Measurements from ENCODE around the gene TMEM72. TPM values are rescaled to one million over a fixed set of nuclear protein-coding genes. Genes with fewer than 3 reads are reported as not detected.

Gene TMEM72
- total RNA-seq, 1 donor from 2014 or later = not detected

DNA sequence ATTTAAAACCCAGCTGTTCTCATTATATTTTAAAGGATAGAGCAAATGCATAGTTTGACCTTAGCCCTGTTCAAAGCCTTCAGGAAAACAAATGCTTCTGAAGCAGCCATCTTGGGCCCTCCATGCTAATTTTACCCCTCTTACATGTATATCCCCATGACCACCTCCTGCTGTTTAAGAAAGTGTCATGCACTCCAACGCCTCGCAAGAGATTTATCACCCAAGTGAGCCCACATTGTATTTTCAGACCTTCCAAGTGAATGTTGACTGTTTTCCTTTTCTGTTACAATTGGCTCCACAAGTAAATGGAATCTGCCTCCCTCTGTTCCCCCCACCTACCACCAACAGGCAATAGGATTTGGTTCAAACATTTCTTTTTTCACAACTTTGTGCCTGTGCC, 5.3 kb downstream of the TMEM72 start:
- intact Hi-C loops (cut with micrococcal nuclease) = no loop called here

DNA sequence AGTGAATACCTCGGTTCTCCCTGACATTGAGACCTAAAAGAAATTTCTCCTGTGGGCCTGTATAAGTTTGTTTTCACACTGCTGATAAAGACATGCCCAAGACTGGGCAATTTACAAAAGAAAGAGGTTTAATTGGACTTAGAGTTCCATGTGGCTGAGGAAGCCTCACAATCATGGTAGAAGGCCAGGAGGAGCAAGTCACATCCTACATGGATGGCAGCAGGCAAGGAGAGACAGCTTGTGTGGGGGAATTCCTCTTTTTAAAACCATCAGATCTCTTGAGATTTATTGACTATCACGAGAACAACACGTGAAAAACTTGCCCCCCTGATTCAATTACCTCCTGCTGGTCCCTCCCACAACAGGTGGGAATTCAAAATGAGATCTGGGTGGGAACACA, 6.7 kb downstream of the TMEM72 start:
- intact Hi-C loops (cut with micrococcal nuclease) = no loop called here

DNA sequence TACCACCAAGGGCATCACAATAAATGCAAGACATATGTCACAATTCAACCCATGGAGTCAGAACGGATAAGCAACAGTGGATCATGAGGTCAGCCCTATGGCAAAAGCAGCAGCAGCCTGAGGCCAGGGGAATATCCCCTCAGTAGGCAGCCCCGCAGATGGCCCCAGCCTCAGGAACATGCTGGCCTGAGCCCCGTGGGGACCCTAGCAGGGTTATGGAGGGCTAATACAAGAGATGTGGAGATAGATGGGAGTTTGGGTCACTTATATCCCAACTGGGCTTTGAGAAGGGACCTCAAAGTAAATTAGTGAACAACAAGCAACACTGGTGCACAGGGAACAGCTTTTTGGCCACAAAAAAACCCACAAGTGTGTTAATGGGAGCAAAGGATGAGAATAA, 9.1 kb downstream of the TMEM72 start:
- intact Hi-C loops (cut with micrococcal nuclease) = no loop called here

GRCh38 chr10:44921061-44921460, 9.9 kb downstream of the TMEM72 start:
- intact Hi-C loops (cut with micrococcal nuclease) = no loop called here

DNA sequence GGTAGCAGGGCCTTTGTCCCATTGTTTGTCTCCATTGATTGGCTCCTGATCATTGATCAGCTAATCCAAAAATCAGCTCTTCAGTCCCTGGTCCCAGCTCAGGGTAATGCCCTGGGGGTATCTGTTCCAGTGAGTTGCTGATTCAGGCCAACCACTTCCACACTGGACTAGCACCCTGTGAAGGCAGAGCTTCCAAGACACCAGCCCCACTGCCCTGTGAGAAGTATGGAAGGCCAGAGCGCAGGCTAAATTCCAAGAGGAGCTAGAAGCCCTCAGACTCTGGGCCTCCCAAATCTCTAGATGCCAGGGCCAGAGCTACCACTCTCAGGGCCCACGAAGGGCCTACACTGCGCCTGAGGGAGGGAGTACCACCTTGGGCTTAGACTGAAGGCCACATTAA, 10.4 kb downstream of the TMEM72 start:
- intact Hi-C loops (cut with micrococcal nuclease) = no loop called here

DNA sequence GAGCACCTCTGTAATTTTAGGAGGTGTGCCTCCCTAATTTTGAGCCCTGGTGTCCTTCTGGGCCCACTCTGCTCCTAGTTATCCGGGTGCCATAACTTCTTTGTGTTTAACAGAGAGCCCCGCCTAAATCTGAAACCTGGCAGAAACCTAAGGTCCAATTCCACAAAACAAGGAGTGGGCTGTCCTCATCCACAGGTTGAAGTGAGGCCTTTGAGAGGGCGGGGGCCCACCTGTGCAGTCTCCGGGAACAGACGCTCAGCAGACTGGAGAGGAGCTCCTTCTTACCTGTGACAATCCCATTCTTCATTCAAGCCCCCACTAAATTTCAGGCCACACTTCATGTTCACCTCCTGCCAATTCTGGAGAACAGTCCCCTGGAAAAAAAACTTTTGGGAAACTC, 10.9 kb downstream of the TMEM72 start:
- intact Hi-C loops (cut with micrococcal nuclease) = no loop called here

DNA sequence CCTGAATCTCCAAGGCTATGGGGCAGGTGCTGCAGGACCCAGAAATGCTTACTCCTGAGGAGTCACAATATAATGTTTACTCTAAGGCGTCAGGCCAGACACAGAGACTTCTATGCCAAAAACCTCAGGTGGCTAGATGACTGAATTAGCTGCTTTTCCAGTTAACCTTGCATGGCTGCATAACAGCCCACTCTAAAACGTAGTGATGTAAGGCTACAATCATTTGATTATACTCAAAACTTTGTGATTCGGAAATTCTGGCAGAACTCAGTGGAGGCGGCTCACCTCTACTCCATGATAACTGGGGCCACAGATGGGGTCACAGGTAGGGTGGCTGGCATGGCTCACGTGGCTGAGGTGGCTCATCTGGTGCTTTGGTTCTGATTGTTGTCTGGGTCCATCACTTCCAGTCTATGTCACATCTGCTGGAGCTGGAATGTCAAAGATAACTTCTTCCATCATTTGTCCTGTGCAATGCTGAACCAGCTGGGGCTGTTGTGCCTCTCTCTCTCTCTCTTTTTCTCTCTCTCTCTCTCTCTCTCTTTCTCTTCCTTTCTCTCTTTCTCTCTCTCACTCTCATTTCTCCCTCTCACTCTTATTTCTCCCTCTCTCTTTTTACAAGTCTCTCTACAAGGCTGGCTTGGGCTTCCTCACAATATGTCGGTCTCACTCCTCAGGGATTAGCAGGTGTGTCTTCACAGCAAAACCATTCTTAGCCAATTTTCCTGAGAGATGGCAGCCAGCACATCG, 11.8 kb downstream of the TMEM72 start:
- intact Hi-C loops (cut with micrococcal nuclease) = no loop called here

DNA sequence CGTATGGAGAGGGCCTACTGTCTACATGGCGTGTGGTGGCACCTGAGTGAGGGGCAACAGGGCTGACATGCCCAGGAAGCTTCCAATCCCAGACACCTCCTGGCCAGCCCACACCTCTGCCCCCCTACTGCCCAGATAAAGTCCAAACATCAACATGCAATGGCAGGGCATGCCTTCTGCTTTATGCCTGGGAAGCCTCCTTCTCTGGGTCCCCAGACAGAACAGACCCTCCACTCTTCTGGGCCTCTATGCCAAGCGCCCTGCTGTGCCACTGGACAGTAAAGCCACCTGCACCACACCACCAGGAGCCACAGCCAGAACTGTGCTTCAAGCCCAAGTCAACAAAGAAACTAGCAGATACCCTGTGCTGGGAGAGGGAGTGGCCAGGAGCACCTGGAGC, 12.5 kb downstream of the TMEM72 start:
- intact Hi-C loops (cut with micrococcal nuclease) = no loop called here

DNA sequence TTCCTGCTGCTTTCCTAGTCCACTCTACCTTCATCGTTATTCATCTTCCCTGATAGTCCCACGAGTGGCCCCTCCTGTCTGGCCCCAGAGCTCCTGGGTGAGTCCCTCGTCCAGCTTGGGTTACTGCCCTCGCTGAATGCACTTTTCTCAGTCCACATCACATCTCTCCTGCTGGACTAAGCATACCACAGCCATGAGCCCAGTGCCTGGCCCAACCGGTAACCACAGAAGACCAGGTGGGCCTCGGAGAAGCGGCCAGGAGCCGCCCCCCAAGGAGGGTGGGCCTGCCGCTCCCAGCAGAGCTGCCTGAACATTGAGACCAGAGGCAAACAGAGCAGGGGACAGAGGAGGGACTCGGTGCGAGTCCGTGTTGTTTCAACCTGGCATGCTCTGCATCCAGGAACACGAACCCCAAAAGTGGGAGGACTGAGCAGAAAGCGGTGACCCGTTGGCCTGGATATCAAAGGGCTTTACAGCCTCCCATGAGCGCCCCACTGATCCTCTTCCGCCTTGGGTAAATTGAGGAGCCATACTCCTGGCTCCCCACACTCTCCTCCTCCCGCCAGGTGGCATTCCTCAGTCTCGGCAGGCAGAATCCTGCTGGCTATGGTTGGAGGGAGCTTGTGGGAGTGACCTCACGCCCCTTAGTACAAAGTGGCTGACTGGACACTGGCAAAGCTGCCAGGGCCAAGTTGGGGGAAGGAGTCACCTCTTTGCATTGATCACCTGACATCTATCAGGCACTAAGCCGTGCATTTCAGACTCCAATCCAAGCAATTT, 13.3 kb downstream of the TMEM72 start:
- intact Hi-C loops (cut with micrococcal nuclease) = no loop called here

DNA sequence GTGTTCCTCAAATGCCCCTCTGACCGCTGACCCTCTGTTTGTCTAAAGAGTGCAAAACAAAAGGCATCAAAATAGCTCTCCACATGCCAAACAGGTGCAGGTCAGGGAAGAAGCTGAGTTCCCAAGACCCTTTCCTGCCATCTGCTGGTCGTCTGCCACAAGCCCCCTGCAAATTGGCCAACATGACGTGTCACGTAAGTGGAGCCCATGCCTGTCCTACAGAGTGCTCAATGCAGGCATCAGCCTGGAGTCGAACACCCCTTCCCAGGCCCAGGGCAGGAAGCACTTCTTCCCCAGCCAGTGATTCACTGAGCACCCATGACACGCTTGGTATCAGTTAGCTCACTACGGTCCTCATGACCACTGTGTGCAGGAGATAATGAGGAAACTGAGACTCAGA, 14.1 kb downstream of the TMEM72 start:
- intact Hi-C loops (cut with micrococcal nuclease) = no loop called here

- intact Hi-C loops (cut with micrococcal nuclease) = no loop called here
Measured at GRCh38 chr10:44925811-44926750, 14.9 kb downstream of the TMEM72 start.

GRCh38 chr10:44926751-44927351, 15.7 kb downstream of the TMEM72 start:
- intact Hi-C loops (cut with micrococcal nuclease) = no loop called here

GRCh38 chr10:44927352-44927751, 16.2 kb downstream of the TMEM72 start:
- intact Hi-C loops (cut with micrococcal nuclease) = no loop called here

- intact Hi-C loops (cut with micrococcal nuclease) = no loop called here
Measured at GRCh38 chr10:44928462-44928861, 17.3 kb downstream of the TMEM72 start.

DNA sequence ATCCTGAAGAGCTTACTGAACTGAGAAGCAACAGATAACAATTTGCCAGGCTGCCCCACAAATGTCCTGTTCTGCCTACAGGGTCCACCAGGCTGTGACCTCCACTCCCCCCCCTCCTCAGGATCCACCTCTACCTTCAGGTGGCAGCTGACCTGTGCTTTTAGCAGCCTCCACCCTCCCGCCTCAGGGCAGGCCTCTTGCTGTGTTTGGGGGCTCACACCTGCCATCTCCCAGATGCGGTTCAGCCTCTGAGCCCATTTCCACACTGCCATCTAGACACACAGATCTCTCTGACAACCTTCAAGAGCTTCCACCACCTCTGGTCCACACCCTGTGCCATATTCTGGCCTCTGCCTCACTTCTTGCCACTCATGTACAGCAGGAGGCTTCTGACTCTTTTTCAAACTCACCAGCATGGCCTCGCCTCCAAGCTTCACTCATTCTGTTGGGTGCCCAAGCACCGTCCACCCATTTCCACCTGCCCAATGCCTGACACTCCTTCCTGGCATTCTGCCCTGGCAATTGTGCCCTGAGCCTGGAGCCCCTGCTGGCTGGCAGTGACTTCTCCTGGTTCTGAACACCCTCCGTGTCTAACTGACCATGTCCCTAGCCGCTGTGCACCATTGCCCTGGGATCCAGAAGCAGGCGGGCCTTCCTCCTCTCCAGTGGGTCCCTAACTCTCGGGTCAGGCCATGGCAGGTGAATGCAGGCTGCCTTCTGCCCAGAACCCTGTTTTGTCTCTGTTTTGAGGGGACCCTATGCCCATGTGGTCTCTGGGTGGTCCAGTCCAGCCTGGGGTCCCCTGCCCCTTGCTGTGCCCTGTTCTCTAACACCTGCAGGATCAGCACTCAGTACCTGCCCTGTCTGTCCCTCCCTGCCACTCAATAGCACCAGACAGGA, 18.5 kb downstream of the TMEM72 start:
- intact Hi-C loops (cut with micrococcal nuclease) = no loop called here

- intact Hi-C loops (cut with micrococcal nuclease) = no loop called here
Measured at GRCh38 chr10:44930904-44931620, 19.9 kb downstream of the TMEM72 start.

DNA sequence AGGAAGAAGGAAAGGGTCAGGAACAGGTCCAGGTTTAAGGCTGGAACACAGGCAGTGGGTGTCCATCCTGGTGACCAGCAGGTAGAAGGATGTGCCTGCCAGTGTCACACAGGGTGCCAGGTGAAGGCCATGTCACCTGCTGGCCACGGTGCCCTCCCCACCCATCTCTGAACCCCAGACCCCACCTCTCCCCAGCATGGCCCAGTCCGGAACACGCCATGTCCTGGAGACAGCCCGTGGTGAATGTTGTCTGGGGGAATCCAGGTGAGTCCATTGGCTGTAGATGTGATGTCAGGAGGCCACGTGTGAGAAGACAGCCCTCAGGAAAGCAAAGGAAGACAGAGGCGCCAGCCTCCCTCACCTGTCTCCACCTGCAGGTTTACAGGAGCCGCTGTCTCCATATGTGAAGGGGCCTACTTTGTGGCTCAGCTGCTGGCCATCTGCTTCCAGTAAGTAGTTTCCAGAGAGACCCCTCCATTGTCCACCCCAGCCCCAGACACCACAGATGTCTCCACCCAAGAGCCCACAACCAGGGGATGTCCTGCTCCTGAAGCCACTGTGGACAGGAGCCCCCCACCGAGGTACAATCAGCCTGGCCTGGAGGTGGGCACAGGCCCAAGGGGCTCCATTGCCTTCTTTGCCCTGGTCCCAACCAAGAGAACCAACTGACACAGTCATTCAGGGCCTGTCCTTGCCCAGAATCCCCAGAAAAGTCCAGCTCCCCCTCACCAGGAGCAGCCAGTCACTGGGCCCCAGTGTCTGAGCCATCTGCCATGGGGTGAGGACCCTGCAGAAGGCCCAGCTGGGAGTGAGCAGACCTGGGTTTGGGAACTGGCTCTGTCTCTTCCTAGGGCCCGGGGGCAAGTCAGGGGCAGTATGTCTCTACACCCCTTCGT, 20.7 kb downstream of the TMEM72 start:
- intact Hi-C loops (cut with micrococcal nuclease) = loop anchor here (1.0 to 2.0 kb wide), 3 partner anchors 27 to 77 kb away; partner anchors contain the start of gene RASSF4
